ENCODE data around the gene SYF2.
"Not testable (repeated sequence)": the region's sequence is repeated elsewhere in the genome, so short reads cannot be mapped to it uniquely, and the experiment has no call there.

The SYF2 gene

GRCh38 chr1:25204797-25205480 is 27.4 kb downstream of the SYF2 start:
- DNase-seq = no peak

GRCh38 chr1:25201006-25201405 is 31.3 kb downstream of the SYF2 start:
- no peak for DNase-seq

GRCh38 chr1:25199819-25200620 is 32.3 kb downstream of the SYF2 start:
- DNase-seq = peak; percentile 74

DNA sequence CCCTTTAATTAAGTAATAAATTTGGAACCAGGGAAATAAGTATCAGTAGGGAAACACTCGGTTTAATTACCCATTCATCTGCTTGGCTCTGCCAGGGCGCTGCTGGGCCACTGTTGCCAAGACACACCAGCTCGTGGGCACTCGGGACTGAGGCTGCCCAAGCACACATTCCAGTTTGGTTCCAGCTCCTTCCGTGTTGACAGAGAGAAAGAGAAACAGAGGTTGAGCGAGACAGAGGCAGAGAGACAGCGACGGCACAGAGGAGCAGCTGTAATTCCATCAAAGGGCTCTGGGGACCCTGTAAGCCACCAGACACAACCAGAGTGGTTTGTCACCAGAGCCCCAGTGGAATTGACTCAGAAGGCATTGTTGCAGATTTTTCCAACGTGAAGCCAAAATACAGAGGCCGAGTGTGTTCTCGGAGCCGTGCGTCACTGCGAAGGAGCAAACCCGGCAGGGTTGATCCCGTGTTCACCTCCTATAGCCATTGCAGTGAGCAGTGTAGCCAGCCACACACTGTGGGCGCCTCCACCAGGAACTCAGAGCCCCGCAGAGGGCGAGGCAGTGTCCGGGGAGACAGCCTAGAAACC is 33.5 kb downstream of the SYF2 start:
- DNase-seq = peak; percentile 71

DNA sequence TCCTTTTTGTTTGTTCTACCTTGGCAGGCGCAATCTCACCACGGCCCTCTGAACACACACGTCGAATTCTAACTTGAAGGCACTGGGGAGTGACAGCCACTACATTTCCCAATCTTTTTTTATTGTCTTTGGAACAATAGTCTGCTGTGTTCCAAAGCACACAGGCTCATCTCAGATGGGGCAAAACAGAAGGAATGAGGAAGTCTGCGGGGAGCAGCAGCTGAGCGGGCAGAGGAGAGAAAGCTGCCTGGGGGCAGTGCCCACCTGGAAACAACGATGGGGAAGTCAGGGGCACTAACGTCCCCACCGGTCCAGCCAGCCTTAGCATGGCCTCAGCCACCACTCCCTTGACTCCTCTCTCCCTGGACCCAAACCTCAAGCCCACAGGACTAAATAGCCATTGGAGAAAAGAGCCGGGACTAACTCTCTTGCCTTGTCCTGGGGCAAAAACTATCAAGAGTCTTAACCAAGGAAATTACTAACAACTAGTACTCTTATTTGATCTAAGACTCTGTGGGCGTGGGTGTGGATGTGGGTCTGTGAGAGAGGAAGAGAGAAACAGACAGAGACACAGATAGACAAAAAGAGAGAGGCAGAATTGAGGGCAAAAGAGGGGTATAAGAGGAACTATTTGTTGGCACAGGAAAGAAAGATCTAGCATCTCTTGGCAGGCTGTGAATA is 34.2 kb downstream of the SYF2 start:
- DNase-seq = no peak

- DNase-seq = no peak
Observed at GRCh38 chr1:25197235-25197975, 34.9 kb downstream of the SYF2 start.

GRCh38 chr1:25196830-25197229 is 35.5 kb downstream of the SYF2 start:
- DNase-seq = no peak

DNA sequence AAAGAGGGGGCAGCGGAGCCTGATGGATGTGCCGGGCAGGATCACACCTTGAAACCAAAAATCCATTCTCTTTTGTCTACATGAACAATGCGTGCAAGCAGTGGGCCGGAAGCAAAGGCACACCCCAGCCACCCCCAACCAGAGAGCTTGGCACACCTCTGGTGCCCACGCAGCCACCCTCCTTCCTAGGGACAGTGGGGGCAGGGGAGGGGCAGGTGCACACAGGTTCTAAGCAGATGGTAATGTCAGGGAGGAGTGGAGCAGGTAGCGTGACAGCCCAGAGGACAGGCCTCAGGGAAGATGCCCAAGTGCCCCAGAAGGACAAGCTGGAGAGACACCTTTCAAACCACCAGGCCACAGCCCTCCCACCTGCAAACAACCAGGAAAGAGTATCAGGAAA is 36.5 kb downstream of the SYF2 start:
- DNase-seq = no peak

GRCh38 chr1:25194572-25195020 is 37.7 kb downstream of the SYF2 start:
- DNase-seq = no peak

GRCh38 chr1:25194054-25194453 is 38.2 kb downstream of the SYF2 start:
- DNase-seq = no peak

DNA sequence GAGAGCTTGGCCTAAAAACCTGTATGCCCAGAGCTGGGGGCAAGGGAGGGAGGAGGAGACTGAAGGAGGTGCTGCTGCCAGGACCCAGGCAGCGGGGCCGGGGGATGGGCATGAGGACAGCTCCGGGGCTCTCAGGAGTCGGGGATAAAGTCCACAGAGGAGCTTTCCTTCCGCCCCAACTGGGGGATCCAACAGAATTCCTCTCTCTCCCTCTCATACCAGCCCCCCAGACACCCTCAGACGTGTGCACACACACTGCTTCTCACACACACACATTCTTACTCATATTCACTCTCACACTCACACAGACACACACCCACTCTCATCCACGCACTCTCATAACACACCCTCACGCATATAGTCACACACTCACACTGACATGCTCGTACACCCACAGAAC is 39.1 kb downstream of the SYF2 start:
- no peak for DNase-seq

GRCh38 chr1:25192154-25192553 is 40.1 kb downstream of the SYF2 start:
- DNase-seq = no peak

DNA sequence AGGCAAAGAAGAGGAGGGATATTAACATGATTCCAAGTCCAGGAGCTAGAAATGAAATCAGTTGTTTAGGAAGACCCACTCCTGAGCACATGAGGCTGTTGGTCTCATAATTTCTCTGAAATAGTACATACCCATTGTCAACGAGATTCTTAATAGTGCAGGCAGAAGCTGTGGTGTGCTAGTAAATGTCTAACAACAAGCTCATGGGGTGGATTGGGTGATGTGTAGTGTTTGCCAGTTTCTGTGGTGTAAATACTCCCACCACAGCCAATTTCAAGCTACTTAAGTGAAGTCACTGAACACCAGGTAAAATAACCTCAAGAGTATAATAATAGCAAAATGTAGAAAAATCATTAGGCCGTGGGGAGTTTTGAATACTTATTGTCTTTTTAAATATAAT is 42.0 kb downstream of the SYF2 start:
- DNase-seq = no peak

GRCh38 chr1:25187904-25188303 is 44.4 kb downstream of the SYF2 start:
- DNase-seq = not testable (repeated sequence)

- no peak for DNase-seq
Observed at GRCh38 chr1:25187077-25187476, 45.2 kb downstream of the SYF2 start.

- DNase-seq = no peak
Observed at GRCh38 chr1:25186161-25187007, 45.9 kb downstream of the SYF2 start.

DNA sequence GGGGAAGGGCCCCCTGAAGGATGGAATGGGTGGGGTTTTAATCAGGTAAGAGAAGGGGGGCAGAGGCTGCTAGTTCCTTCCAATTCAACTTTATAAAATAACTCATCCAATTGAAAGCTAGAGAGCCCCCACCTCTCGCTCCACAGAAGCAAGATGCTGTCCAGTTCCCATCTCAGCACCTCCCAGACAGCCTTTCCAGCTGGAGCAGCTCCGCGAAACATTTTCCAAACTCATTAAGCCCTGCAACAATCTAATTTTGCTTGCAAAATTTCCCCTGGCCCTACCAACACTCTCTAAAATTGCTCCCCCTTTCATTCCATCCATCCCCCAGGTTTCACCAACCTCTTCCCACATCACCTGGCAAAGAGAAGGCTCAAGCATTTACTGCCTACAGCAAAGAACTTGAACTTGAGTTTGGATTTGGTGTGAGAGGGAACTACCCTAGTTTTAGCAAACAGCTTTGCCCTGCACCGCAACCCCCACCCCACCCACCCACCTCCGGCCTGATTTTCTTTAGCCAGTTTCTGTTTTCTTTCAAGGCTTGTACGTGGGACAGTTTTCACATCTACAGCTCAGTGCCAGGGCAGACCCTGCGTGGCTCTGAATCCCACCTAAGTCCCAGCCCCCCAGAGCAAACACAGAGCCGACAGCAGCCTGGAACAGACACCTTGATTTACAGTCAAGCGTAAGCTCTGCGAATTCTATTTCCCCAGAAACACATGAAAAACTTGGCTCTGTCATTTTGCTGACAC is 46.7 kb downstream of the SYF2 start:
- DNase-seq = peak; percentile 77

DNA sequence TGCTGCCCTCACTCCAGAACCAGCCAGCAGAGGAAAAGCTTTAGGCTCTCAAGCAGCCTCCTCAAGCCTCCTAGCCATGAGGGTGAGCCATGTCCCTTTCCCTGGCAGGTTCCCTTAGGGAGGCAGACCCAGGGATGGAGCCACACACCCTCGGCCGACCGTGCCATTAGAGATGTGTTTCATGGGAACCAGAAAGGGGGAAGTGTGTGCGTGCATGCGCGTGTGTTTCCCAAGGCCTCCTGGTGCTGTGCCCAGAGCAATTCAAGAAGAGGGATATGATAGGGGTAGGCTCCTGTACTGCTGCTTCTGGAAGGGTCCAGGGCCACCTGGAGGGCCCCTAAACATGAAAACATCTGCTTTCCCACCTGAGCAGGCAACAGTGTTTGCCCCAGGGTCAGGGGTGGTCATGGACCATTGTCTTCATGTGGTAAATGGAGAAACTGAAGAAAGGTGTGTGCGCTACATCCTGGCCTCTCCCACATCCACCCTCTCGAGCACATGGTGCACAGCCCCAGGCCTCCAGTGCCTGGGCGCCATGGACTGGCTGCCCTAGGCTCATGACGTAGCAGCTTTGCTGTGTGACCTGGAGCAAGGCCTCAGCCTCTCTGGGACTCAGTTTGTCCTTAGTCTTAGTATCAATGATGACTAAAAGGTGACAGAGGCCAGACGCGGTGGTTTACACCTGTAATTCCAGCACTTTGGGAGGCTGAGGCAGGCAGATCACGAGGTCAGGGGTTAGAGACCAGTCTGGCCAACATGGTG is 48.1 kb downstream of the SYF2 start:
- DNase-seq = no peak

GRCh38 chr1:25183126-25183980 is 48.9 kb downstream of the SYF2 start:
- no peak for DNase-seq

Data from right hindlimb (tissue), 1 donor.